ENCODE results near the gene PSMB7. TPM values are rescaled to one million over a fixed set of nuclear protein-coding genes. Genes with fewer than 3 reads are reported as not detected.
A peak's percentile ranks its signal among the peaks of the same experiment; 100 is the strongest.

The PSMB7 gene
- total RNA-seq, 2 experiments from 2014 or later, result 124 to 142 TPM

- DNase-seq (peak; percentile 59), ATAC-seq (peak; percentile 78)
- Mint-ChIP-seq H3K27me3 (no peaks in the 10 kb centered on the region), H3K4me1 (peaks cover 3% of the 10 kb centered on the region), H3K27ac (no peak overlapping the region), H3K4me3 (no peak overlapping the region), H3K36me3 (no peaks in the 10 kb centered on the region), H3K9me3 (ENCODE audit: low read depth) (no peaks in the 10 kb centered on the region)
- CTCF ChIA-PET, result interaction anchor here (0.6 to 3.1 kb wide), 9 partner anchors 17 to 281 kb away, joined by 3 to 16 read pairs (median 3); no protein-coding TSS in a partner anchor
Observed at GRCh38 chr9:124320062-124320973, 94.9 kb downstream of the PSMB7 start.

GRCh38 chr9:124315882-124316281 is 99.4 kb downstream of the PSMB7 start:
- CTCF ChIA-PET, result interaction anchor here (1.0 kb wide), 1 partner anchor 189 kb away, joined by 3 read pairs; no protein-coding TSS in a partner anchor
- H3K4me1 Mint-ChIP-seq, result no peaks in the 10 kb centered on the region
- H3K27me3 Mint-ChIP-seq, result no peaks in the 10 kb centered on the region
- DNase-seq, result no peak
- H3K4me3 Mint-ChIP-seq, result no peak overlapping the region
- ATAC-seq, result no peak
- H3K36me3 Mint-ChIP-seq, result no peaks in the 10 kb centered on the region
- no peak overlapping the region for H3K27ac Mint-ChIP-seq
- no peaks in the 10 kb centered on the region for H3K9me3 Mint-ChIP-seq (ENCODE audit: low read depth)

- H3K9me3 Mint-ChIP-seq (ENCODE audit: low read depth), result no peaks in the 10 kb centered on the region
- no peaks in the 10 kb centered on the region for H3K36me3 Mint-ChIP-seq
- no peak overlapping the region for H3K27ac Mint-ChIP-seq
- no peaks in the 10 kb centered on the region for H3K27me3 Mint-ChIP-seq
- DNase-seq, result no peak
- no peak for ATAC-seq
- no peak overlapping the region for H3K4me3 Mint-ChIP-seq
- CTCF ChIA-PET, result no interaction called here
- H3K4me1 Mint-ChIP-seq, result no peaks in the 10 kb centered on the region
Observed at GRCh38 chr9:124313940-124314339, 101.3 kb downstream of the PSMB7 start.

- CTCF ChIA-PET, result interaction anchor here (2.4 kb wide), 1 partner anchor 186 kb away, joined by 13 read pairs; no protein-coding TSS in a partner anchor
- H3K27ac Mint-ChIP-seq, result no peak overlapping the region
Observed at GRCh38 chr9:124312290-124313265, 102.7 kb downstream of the PSMB7 start.

GRCh38 chr9:124311283-124311682 is 104.0 kb downstream of the PSMB7 start:
- CTCF ChIA-PET, result interaction anchor here (1.0 to 2.4 kb wide), 2 partner anchors 94 to 185 kb away, joined by 3 to 13 read pairs; no protein-coding TSS in a partner anchor
- Mint-ChIP-seq H3K4me3 (no peak overlapping the region), H3K9me3 (ENCODE audit: low read depth) (no peaks in the 10 kb centered on the region), H3K4me1 (no peaks in the 10 kb centered on the region), H3K27me3 (no peaks in the 10 kb centered on the region), H3K36me3 (no peaks in the 10 kb centered on the region), H3K27ac (no peak overlapping the region)
- DNase-seq, result no peak
- no peak for ATAC-seq

More at GRCh38 chr9:124312290-124313265, 102.7 kb downstream of the PSMB7 start:
- Mint-ChIP-seq H3K27me3 (no peaks in the 10 kb centered on the region), H3K4me3 (no peak overlapping the region), H3K4me1 (no peaks in the 10 kb centered on the region), H3K36me3 (no peaks in the 10 kb centered on the region), H3K9me3 (ENCODE audit: low read depth) (no peaks in the 10 kb centered on the region)
- DNase-seq (no peak), ATAC-seq (no peak)

GRCh38 chr9:124309667-124310084 is 105.6 kb downstream of the PSMB7 start:
- H3K4me3 Mint-ChIP-seq, result no peak overlapping the region
- H3K27ac Mint-ChIP-seq, result no peak overlapping the region
- no peaks in the 10 kb centered on the region for H3K4me1 Mint-ChIP-seq
- H3K27me3 Mint-ChIP-seq, result no peaks in the 10 kb centered on the region
- ATAC-seq (no peak), DNase-seq (no peak)
- H3K9me3 Mint-ChIP-seq (ENCODE audit: low read depth), result no peaks in the 10 kb centered on the region
- H3K36me3 Mint-ChIP-seq, result no peaks in the 10 kb centered on the region
- CTCF ChIA-PET, result interaction anchor here (0.9 kb wide), 1 partner anchor 183 kb away, joined by 4 read pairs; no protein-coding TSS in a partner anchor

- CTCF ChIA-PET, result interaction anchor here (0.7 to 0.9 kb wide), 2 partner anchors 59 to 183 kb away, joined by 3 to 4 read pairs; no protein-coding TSS in a partner anchor
- H3K27ac Mint-ChIP-seq, result no peak overlapping the region
- DNase-seq, result no peak
- no peaks in the 10 kb centered on the region for H3K27me3 Mint-ChIP-seq
- H3K4me3 Mint-ChIP-seq, result no peak overlapping the region
- no peaks in the 10 kb centered on the region for H3K9me3 Mint-ChIP-seq (ENCODE audit: low read depth)
- no peaks in the 10 kb centered on the region for H3K4me1 Mint-ChIP-seq
- ATAC-seq, result peak; percentile 16
- H3K36me3 Mint-ChIP-seq, result no peaks in the 10 kb centered on the region
Observed at GRCh38 chr9:124308606-124309491, 106.4 kb downstream of the PSMB7 start.

- Mint-ChIP-seq H3K27me3 (no peaks in the 10 kb centered on the region), H3K27ac (no peak overlapping the region), H3K4me1 (no peaks in the 10 kb centered on the region), H3K4me3 (no peak overlapping the region), H3K9me3 (ENCODE audit: low read depth) (no peaks in the 10 kb centered on the region), H3K36me3 (no peaks in the 10 kb centered on the region)
- ATAC-seq (no peak), DNase-seq (no peak)
- CTCF ChIA-PET, result no interaction called here
Observed at GRCh38 chr9:124307379-124308030, 107.7 kb downstream of the PSMB7 start.

- DNase-seq, result no peak
Observed at GRCh38 chr9:124306098-124306735, 109.0 kb downstream of the PSMB7 start.

GRCh38 chr9:124304285-124304684 is 111.0 kb downstream of the PSMB7 start:
- H3K4me1 Mint-ChIP-seq, result no peaks in the 10 kb centered on the region
- no peak overlapping the region for H3K27ac Mint-ChIP-seq
- no peaks in the 10 kb centered on the region for H3K36me3 Mint-ChIP-seq
- ATAC-seq, result no peak
- no peaks in the 10 kb centered on the region for H3K9me3 Mint-ChIP-seq (ENCODE audit: low read depth)
- no peak for DNase-seq
- no peak overlapping the region for H3K4me3 Mint-ChIP-seq
- CTCF ChIA-PET, result interaction anchor here (0.9 to 1.0 kb wide), 2 partner anchors 17 to 178 kb away, joined by 3 read pairs; no protein-coding TSS in a partner anchor
- H3K27me3 Mint-ChIP-seq, result no peaks in the 10 kb centered on the region

More at GRCh38 chr9:124306098-124306735, 109.0 kb downstream of the PSMB7 start:
- Mint-ChIP-seq H3K4me3 (no peak overlapping the region), H3K36me3 (no peaks in the 10 kb centered on the region), H3K4me1 (no peaks in the 10 kb centered on the region), H3K27ac (no peak overlapping the region), H3K9me3 (ENCODE audit: low read depth) (no peaks in the 10 kb centered on the region), H3K27me3 (no peaks in the 10 kb centered on the region)
- ATAC-seq, result no peak
- CTCF ChIA-PET, result no interaction called here

- no peaks in the 10 kb centered on the region for H3K4me1 Mint-ChIP-seq
- no peaks in the 10 kb centered on the region for H3K9me3 Mint-ChIP-seq (ENCODE audit: low read depth)
- DNase-seq (no peak), ATAC-seq (no peak)
- no peaks in the 10 kb centered on the region for H3K27me3 Mint-ChIP-seq
- no peaks in the 10 kb centered on the region for H3K36me3 Mint-ChIP-seq
- CTCF ChIA-PET, result interaction anchor here (1.0 to 1.2 kb wide), 2 partner anchors 18 to 177 kb away, joined by 3 read pairs; no protein-coding TSS in a partner anchor
- no peak overlapping the region for H3K27ac Mint-ChIP-seq
- H3K4me3 Mint-ChIP-seq, result no peak overlapping the region
Observed at GRCh38 chr9:124303762-124304161, 111.5 kb downstream of the PSMB7 start.

Measured in activated CD8-positive, alpha-beta memory T cell treated with anti-CD3 and anti-CD28 coated beads, Interleukin-2, amount 10 ng/mL, durations not matched to agents 7 days and 5 days (primary cell).